HG03342 (cell line): ENCODE measurements around the gene PPP6R3.
A peak's percentile ranks its signal among the peaks of the same experiment; 100 is the strongest.
"Not testable (repeated sequence)": the region's sequence is repeated elsewhere in the genome, so short reads cannot be mapped to it uniquely, and the experiment has no call there.

Experiments
- ATAC-seq: cut with Tn5 transposase; IDR thresholded peaks from one replicate; pipeline ENCODE4 v1.9.1; 2021; ENCODE audit warnings: mild to moderate bottlenecking, moderate library complexity; ENCODE audit not compliant: unreplicated experiment

Gene PPP6R3

DNA sequence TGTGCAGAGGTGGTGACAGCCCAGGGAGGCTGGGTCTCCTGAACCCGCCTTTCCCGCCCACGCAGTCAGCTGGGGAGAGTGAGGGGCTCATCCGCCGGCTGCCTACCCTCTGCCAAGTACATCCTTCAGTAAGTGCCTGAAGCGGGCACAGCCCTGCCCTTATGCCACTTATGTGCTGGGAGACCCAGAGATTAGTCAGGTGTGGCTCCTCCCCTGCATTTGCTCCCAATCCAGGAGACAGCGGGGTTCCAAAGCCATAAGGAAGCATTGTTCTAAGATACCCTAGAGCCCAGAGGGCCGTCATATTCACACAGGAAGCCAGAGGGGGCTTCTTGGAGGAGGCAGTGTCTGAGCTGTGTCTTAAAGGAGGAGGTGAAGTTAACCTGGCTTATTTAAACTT lies 5.8 kb upstream of the PPP6R3 start:
- no peak for ATAC-seq

DNA sequence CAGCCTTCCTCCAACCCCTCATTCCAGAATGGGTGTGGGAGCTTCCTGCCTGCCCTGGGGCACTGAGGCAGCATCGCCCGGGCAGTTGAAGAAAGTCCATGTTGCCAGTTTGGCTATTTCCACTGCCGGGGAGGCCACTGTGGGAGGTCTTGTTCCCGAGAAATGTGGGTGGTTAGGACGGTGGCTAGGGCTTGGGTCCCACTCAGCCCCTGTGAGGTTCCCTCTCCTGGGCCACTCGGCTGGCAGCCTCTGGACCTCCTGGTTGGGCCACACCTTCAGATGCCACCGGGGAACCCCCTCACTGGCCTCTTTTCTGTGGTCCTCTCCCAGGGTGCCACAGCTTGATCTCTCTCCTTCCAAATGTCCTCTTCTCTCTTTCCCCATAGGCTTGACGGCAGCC lies 5.1 kb upstream of the PPP6R3 start:
- no peak for ATAC-seq

DNA sequence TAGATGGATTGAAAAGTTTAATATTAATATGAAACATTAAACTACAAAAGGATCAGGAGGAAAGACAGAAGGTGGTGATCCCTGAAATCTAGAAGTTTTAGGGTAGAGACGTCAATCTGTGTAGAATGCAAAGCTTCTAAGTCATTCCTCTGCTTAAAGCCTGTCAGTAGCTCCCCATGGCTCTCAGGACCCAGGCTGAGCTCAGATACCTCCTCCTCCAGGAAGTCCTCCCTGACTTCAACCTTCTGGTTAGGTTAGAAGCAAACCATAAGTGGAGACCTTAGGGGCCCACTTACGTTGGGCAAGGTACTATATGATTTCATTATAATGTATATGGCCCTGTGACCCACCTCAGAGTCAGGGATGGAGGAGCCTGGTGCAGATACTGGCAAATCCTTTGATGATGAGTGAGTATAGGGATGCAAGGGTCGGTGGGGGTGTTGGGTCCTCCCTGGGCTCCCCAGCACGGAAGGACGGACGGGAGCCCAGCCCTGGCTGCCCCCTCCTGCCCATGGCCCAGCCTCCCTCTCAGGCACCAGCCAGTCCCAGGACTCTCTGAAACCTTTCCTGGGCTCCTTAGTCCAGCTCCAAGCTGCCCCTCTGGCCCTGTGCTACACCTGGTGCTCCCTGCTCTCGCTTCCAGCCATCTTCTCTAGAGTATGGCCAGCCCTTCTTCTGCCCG lies 3.2 kb upstream of the PPP6R3 start:
- no peak for ATAC-seq

DNA sequence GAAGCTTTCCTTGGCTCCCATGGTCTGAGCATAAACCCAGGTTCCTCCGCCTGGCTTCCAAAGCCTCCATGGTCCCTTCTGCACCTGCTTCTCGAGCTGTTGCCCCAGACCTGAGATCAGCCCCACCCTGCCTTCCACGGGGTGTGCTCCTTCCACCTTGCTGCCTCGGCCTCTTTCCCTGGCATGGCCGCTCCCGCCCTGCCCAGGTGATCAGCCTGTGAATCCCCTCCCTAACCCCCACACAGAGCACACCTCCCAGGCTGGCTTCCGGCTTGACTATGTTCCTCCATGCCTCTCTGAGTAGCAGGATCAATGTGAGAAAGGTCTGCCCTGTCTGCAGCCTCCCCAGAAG lies 2.7 kb upstream of the PPP6R3 start:
- no peak for ATAC-seq

DNA sequence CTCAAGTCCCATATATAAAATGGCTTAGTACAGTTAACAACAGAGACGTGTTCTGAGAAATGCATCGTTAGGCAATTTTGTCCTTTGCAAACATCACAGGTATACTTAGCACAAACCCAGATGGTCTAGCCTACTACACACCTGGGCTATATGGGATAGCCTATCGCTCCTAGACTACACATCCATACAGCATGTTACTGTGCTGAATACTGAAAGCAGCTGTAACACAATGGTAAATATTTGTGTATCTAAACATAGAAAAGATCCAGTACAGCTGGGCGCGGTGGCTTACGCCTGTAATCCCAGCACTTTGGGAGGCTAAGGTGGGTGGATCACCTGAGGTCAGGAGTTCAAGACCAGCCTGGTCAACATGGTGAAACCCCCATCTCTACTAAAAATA lies 2.2 kb upstream of the PPP6R3 start:
- ATAC-seq: not testable (repeated sequence)

DNA sequence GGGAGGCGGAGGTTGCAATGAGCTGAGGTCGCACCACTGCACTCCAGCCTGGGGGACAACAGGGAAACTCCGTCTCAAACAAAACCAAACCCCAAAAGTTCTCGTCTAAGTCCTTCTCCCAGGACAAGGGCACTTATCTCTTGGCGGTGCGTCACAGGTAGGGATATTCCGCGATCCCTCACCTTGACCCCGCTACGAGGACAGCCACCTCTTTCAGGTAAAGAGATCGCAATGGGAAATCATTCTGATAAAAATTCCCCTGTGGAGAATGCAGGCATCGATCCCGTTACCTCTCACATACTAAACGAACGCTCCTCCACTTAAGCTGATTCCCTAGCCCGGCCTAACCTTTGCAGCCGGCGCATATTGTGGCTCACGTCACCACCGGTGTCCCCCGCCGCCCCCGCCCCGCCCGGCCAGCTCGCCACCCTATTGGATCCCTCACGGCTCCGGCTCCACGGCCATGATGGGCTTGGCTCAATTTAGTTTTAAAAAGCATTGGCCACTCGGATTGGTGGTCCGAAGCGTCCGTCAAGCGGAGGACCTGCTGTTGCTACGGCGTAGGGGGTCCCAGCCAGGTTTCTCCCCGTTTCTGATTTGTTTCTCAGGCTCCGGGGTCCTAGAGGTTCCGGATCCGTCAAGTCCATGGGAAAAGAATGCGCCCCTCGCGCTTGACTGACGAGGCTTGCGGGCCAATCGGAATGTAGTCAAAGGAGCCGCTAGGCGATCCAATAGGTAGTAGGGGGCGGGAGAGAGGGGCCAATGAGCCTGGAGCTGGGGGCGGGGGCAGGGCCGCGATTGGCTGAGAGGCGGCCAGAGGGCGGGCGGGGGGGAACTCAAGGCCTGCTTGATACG lies 439 bp upstream of the PPP6R3 start:
- ATAC-seq: peak; percentile 85

DNA sequence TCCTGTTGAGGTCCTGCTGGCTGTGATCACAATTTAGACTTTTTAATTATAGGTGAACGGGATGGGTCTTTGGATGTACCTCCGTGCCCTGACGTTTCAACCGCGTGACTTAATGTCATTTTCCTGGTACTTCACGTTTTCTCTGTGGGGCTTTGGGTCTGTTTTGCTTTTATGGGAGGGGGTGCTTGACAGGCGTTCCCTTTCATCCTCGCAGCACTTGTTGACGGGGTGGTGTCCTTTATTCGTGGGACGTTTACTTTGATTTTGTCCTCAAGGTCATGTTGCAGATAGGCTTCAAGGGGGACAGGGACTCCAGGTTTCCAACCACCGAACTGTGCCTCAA lies 994 bp downstream of the PPP6R3 start:
- ATAC-seq: no peak

DNA sequence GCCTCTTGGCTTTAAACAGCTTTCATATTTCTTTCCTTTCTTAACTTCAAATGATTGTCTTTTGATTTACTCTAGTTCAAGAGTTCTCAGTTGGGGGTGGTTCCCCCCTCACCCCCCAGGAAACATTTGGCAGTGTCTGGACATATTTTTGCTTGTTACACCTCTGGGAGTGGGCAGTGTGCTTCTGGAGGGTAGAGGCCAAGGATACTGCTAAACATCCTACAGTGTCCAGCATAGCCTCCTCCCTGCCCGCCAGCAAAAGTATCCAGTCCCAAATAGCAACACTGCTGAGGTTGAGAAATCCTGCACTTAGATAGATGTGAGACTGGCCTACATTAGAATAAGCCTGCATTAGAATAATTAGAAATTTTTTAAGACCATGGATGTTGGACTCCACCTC lies 3.2 kb downstream of the PPP6R3 start:
- no peak for ATAC-seq

DNA sequence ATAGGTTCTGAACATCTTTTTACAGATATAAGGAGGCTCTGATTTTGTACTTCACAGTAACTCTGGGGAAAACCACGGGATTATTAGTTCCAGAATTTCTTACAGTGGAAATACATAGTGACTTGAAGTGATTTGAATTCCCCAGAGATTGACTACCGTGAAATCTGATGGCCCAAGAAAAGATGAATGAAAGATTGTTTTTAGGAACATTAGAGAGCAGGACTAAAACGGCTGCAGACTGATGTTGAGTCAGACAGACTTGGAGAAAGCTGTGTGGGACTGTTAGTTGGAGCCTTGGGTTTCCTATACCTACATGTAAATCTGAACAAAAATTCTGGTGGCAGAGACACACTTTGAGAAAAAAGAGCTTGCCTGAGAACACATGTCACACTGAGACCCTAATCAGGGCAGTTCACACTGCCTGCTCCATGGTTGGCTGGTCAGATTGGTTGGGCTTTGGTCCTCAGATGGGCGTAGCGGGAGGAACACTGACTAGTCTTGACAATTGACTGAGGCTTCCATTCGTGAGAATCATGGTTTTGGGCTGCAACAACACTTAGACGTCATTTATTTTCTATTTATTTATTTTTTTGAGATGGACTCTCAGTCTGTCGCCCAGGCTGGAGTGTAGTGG lies 6.8 kb downstream of the PPP6R3 start:
- ATAC-seq: no peak

DNA sequence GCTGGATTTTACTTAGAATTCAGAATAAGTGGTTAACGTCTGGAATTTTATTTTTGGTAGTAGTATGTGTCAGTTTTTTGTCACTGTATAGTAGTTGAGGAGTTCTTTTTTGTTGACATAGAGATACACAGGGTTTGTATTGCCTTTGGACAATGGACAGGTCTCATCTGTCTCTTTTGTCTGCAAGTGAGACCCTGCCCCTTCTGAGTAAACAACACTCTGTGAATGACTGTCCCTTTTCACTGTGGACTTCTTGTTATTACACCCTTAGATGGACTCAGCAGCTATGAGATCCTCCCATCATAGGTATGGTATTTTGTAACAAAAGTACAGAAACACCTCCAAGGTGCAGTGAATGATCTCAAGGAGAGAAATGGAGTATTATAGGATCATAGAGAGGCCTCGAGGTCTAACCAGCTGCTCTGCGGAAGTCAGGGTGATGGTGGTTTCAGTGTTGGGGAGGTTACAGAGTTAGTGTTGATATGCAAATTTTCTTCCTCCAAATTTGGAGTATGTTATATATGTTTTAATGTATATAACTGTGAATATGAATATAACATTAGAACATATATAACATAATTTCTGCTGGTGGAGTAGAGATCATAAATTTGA lies 7.8 kb downstream of the PPP6R3 start:
- no peak for ATAC-seq

DNA sequence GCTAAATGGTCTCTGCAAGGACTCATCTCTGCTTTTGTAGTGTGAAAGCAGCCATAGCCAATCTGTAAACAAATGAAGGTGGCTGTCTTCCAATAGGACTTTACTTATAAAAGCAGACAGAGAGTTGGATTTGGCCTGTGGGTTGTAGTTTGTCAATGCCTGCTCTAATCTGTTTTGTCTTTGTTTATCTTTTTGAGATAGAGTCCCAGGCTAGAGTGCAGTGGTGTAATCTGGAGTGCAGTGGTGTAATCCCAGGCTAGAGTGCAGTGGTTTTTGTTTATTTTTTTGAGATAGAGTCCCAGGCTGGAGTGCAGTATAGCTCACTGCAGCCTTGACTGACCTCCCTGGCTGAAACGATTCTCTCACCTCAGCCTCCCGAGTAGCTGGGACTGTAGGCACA lies 8.6 kb downstream of the PPP6R3 start:
- no peak for ATAC-seq

DNA sequence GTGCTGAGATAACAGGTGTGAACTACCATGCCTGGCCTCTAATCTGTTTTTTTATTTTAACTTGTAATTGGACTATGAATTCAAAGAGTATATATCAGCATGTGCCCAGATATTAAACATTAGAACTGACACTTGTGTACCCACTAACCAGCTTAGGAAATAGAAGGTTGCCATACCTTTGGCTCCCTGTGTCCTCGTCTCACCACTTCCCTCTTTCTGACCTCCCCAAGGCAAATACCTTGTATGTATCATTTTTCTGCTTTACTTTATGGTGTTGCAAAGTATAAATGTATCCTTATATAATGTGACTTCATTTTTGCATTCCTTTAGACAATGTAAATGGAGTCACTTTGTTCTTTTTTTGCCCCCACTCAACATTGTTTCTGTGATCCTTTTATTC lies 9.1 kb downstream of the PPP6R3 start:
- no peak for ATAC-seq

DNA sequence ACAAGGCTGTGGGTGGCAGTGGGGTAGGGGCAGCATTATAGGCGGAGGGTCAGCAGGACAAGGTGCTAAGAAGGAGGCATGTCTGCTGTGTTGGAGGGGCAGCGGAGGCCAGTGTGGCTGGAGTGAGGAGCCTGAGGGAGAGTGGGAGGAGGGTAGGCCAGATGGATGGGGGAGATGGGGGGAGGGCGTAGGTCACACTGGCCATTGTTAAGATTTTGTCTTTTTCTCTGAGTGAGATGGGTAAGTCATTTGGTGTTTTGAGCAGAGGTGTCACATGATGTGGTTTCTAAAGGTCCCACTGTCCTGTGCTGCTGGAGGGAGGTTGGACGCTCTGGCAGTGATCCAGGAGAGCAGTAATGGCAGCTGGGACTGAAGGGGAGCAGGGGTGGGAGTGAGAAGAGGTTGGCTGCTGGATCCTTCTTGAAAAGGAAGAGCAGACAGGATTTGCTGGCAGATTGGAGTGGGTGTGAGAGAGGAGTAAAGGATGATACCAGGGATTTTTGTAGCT lies 9.8 kb downstream of the PPP6R3 start:
- ATAC-seq: no peak

DNA sequence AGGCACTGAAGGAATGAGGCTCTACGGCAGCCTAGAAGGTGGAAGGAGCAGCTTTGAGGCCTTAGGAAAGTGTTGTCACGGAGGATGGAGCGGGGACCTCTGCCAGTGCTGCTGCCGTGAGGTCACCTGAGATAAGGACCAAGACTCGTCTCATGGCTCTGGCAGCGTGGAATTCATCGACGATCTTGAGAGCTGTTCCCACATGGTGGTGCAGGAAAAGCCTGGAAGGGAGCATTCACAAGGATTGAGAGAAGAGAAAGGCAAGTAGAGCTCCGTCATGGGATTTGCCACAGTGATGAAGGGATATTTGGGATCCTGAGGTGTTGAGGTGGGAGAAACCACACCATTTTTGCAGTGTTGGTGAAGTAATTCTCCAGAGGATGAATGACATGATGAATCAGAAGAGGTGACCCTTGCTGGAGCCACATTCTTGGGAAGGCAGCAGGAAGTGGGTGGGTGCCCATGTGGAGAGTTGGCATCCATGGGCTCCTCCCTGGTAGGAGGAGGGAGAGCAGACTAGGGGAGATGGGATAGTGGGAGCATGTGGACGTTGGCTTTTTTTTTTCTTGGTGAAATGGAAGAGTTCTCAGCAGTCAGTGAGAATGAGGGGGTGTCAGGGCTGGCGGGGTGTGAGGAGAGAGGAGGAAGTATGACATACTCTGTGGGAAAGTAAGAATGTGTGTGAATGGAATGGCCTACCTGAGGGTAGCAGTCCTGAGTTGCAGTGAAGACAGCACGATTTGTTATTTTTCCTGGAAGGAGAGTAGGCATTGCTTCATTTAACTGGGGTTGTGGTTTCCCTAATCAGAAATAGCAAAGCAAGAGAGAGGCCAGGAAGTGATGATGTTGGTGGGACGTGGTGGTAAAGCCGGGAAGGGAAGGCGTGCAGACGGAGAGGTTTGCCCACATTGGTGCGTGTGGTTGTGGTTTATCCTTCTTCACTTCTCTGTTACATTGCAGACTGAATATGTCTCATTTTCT lies 11.1 kb downstream of the PPP6R3 start:
- ATAC-seq: no peak

DNA sequence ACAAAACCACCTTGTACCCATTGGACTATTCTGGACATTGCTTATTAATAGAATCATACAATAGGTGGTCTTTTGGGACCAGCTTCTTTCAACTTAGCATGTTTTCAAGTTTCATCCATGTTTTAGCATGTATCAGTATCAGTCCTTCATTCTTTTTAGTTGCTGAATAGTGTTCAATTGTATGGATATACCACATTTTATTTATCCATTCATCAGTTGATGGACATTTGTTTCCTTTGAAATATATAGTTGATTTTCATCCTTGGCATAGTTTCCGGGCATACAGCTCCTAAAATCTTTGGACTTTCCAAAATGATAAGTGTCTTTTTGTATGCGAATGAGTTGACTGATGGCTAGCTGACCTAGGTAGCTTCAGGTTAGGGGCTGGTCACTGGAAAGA lies 12.2 kb downstream of the PPP6R3 start:
- ATAC-seq: no peak

DNA sequence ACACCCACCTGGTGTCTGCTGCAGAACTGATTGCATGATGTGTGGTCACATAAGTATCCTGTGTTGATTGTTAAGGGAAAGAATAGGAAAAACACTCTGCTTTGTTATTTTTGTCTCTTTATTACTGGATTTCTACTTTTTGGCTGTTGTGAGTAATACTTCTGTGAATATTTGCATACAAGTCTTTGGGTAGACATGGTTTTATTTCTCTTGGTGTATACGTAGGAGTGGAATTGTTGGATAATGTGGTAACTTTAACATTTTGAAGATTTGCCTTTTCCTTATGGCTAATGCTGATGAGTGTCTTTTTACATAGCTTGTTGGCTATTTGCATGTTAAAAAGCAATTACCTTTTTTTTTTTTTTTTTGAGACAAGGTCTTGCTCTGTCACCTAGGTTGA lies 13.1 kb downstream of the PPP6R3 start:
- ATAC-seq: no peak

DNA sequence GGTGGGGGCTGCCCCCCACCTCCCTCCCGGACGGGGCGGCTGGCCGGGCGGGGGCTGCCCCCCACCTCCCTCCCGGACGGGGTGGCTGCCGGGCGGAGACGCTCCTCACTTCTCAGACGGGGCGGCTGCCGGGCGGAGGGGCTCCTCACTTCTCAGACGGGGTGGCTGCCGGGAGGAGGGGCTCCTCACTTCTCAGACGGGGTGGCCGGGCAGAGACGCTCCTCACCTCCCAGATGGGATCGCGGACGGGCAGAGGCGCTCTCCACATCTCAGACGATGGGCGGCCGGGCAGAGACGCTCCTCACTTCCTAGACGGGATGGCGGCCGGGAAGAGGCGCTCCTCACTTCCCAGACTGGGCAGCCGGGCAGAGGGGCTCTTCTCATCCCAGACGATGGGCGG lies 15.1 kb downstream of the PPP6R3 start:
- ATAC-seq: not testable (repeated sequence)

DNA sequence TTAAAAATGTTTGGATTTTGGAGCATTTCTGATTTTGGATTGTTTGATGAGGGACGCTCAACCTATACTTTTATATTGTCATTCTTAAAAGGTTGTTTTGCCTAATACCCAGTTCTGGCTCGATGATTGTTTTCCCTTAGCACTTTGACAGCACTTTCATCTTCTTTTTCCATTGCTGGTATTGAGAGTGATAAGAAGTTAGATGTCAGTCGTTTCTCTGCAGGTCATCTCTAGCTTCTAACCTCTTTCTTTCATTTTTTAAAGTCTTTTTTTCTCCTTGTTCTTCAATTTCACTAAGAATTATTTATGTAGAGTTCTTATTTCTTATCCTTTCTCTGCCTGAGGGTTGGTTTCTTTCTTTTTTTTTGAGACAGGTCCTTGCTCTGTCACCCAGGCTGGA lies 18.8 kb downstream of the PPP6R3 start:
- no peak for ATAC-seq

DNA sequence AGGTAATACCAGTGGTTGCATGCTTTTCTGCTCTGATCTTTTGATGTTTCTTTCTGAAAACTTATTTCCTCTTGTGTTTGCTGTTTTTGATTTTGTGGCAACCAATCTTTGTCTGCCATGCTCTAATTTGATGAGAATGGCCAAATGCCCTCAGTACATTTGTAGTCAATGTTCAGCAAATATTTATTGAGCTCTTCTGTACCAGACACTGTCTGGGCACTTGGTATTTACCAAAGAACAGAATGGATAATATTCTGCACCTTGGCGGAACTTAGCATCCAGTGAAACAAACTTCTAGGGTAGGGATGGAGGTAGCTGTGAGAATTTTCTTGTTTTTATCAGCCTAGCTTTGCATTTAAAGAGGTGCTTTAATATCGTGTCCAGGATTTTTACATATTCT lies 19.6 kb downstream of the PPP6R3 start:
- no peak for ATAC-seq

DNA sequence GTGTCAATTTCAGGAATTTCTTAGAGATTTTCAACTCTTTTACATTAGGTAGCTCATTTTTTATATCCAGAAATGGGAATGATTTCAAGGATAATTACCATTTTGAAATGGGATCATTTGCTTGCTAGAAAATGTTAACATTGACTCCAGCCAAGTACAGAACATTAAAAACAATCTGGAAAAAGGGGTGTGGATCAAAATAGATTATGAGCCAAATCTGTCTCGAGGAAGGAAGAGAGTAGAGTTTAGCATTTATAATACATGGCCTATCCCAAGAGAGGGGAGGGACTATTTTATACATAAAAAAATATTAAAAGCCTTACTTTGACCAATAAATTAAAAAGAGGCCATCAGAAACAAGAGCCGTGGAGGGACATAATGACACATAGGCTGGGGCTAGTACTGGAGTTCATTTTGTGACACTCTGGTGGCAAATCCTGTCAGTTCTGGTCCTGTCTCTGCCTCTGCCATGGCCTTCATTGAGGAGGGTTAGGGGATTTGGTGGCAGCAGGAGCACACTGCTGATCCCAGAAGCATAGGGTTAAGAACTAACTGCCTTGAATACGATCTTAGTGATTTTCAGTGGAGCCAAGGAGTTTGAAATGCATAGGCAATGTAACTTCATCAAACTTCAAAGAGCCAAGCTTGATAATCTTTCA lies 20.4 kb downstream of the PPP6R3 start:
- no peak for ATAC-seq
